ENCODE data around the gene RNF115.
A peak's percentile ranks its signal among the peaks of the same experiment; 100 is the strongest.
"Not testable (repeated sequence)": the region's sequence is repeated elsewhere in the genome, so short reads cannot be mapped to it uniquely, and the experiment has no call there.

The RNF115 gene

DNA sequence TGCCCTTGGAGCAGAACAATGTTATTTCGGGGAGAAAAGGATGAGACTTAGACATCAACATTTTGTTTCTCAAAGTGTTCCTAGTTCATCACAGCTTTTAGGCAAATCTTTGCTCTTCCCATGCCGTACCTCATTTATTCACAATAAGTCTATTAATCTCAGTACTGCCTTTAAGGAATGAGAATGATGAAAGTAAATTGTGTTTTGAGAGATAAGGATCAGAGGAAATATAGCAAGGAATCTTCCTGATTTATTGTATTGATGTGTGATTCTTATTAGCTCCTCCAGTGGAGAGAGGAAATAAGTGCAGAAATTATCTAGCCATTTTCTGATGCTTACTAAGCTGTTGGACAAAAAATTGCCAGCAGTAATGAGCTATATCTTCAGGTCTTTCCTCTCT lies 2.1 kb upstream of the RNF115 start:
- Histone ChIP-seq H3F3A (ENCODE audit: low read depth) (no peaks in the 10 kb centered on the region), H3K9me3 (ENCODE audit: insufficient read depth, low read depth, low read length) (no peaks in the 10 kb centered on the region), H3K4me1 (ENCODE audit: insufficient read depth, low read length, poor library complexity, severe bottlenecking) (peaks cover 34% of the 10 kb centered on the region), H3K36me3 (ENCODE audit: insufficient read depth, low read length) (peaks cover 42% of the 10 kb centered on the region), H4K20me1 (ENCODE audit: insufficient read depth, low read length, poor library complexity, severe bottlenecking) (peaks cover 24% of the 10 kb centered on the region), H3K79me2 (ENCODE audit: insufficient read depth, low read length) (peaks cover 37% of the 10 kb centered on the region), H3K4me3 (ENCODE audit: low read length, poor library complexity, severe bottlenecking) (peak overlapping the region; percentile 89), H3K4me2 (ENCODE audit: low read depth, low read length, poor library complexity, severe bottlenecking) (peak overlapping the region; percentile 82), H3K9ac (ENCODE audit: low read depth, low read length, poor library complexity, severe bottlenecking) (peak overlapping the region; percentile 84), H3K27me3 (ENCODE audit: insufficient read depth, low read length, poor library complexity, severe bottlenecking) (no peaks in the 10 kb centered on the region), H3K9me2 (replicated peaks; ENCODE audit: low read depth, low read length) (no peaks in the 10 kb centered on the region), H2AFZ (ENCODE audit: low read length) (no peak overlapping the region)
- no peak for TF ChIP-seq EZH2phosphoT487 (IDR thresholded peaks at IDR 0.05; ENCODE audit: borderline replicate concordance)
- TF ChIP-seq, protein P1, sequence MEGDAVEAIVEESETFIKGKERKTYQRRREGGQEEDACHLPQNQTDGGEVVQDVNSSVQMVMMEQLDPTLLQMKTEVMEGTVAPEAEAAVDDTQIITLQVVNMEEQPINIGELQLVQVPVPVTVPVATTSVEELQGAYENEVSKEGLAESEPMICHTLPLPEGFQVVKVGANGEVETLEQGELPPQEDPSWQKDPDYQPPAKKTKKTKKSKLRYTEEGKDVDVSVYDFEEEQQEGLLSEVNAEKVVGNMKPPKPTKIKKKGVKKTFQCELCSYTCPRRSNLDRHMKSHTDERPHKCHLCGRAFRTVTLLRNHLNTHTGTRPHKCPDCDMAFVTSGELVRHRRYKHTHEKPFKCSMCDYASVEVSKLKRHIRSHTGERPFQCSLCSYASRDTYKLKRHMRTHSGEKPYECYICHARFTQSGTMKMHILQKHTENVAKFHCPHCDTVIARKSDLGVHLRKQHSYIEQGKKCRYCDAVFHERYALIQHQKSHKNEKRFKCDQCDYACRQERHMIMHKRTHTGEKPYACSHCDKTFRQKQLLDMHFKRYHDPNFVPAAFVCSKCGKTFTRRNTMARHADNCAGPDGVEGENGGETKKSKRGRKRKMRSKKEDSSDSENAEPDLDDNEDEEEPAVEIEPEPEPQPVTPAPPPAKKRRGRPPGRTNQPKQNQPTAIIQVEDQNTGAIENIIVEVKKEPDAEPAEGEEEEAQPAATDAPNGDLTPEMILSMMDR (conservative IDR thresholded peaks at IDR 0.05; ENCODE audit: low read length) = peak; percentile 60

GRCh38 chr1:145824499-145824842 lies 576 bp upstream of the RNF115 start:
- Histone ChIP-seq H3K9me2 (replicated peaks; ENCODE audit: low read depth, low read length) (no peaks in the 10 kb centered on the region), H3K36me3 (ENCODE audit: insufficient read depth, low read length) (peaks cover 27% of the 10 kb centered on the region), H3K4me1 (ENCODE audit: insufficient read depth, low read length, poor library complexity, severe bottlenecking) (peaks cover 34% of the 10 kb centered on the region), H3K9ac (ENCODE audit: low read depth, low read length, poor library complexity, severe bottlenecking) (peak overlapping the region; percentile 84), H3K4me3 (ENCODE audit: low read length, poor library complexity, severe bottlenecking) (peak overlapping the region; percentile 89), H3K27me3 (ENCODE audit: insufficient read depth, low read length, poor library complexity, severe bottlenecking) (no peaks in the 10 kb centered on the region), H4K20me1 (ENCODE audit: insufficient read depth, low read length, poor library complexity, severe bottlenecking) (peaks cover 24% of the 10 kb centered on the region), H3K4me2 (ENCODE audit: low read depth, low read length, poor library complexity, severe bottlenecking) (peak overlapping the region; percentile 82), H3K79me2 (ENCODE audit: insufficient read depth, low read length) (peaks cover 38% of the 10 kb centered on the region), H3K9me3 (ENCODE audit: insufficient read depth, low read depth, low read length) (no peaks in the 10 kb centered on the region), H3F3A (ENCODE audit: low read depth) (no peaks in the 10 kb centered on the region), H2AFZ (ENCODE audit: low read length) (peak overlapping the region; percentile 94)
- TF ChIP-seq, protein P1 (conservative IDR thresholded peaks at IDR 0.05; ENCODE audit: low read length) = no peak
- no peak for TF ChIP-seq EZH2phosphoT487 (IDR thresholded peaks at IDR 0.05; ENCODE audit: borderline replicate concordance)

GRCh38 chr1:145822779-145823331 lies 1.0 kb downstream of the RNF115 start:
- H3K9ac ChIP-seq (ENCODE audit: low read depth, low read length, poor library complexity, severe bottlenecking); H3K9me3 ChIP-seq (ENCODE audit: insufficient read depth, low read depth, low read length); H3F3A ChIP-seq (ENCODE audit: low read depth); H3K27me3 ChIP-seq (ENCODE audit: insufficient read depth, low read length, poor library complexity, severe bottlenecking); H2AFZ ChIP-seq (ENCODE audit: low read length); H3K9me2 ChIP-seq (replicated peaks; ENCODE audit: low read depth, low read length): not testable (repeated sequence)
- H3K4me3 ChIP-seq (ENCODE audit: low read length, poor library complexity, severe bottlenecking) = peak overlapping the region; percentile 49
- H3K4me2 ChIP-seq (ENCODE audit: low read depth, low read length, poor library complexity, severe bottlenecking) = peak overlapping the region; percentile 42
- peaks cover 43% of the 10 kb centered on the region for H3K79me2 ChIP-seq (ENCODE audit: insufficient read depth, low read length)
- peaks cover 11% of the 10 kb centered on the region; the same call in 1 of the 2 replicates for H3K36me3 ChIP-seq (ENCODE audit: insufficient read depth, low read length)
- peaks cover 21% of the 10 kb centered on the region for H4K20me1 ChIP-seq (ENCODE audit: insufficient read depth, low read length, poor library complexity, severe bottlenecking)
- H3K4me1 ChIP-seq (ENCODE audit: insufficient read depth, low read length, poor library complexity, severe bottlenecking) = peaks cover 27% of the 10 kb centered on the region

DNA sequence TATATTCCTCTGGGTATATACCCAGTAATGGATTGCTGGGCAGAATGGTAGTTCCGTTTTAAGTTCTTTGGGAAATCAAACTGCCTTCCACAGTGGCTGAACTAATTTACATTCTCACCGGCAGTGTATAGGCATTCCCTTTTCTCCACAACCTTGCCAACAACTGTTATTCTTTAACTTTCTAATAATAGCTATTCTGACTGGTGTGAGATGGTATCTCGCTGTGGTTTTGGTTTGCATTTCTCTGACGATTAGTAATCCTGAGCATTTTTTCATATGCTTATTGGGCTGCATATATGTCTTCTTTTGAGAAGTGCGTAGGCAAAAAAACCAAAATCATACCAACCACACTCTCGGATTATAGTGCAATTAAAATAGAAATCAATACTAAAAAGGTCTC lies 5.8 kb downstream of the RNF115 start:
- not testable (repeated sequence) for H3F3A ChIP-seq (ENCODE audit: low read depth); H4K20me1 ChIP-seq (ENCODE audit: insufficient read depth, low read length, poor library complexity, severe bottlenecking); H3K36me3 ChIP-seq (ENCODE audit: insufficient read depth, low read length); H2AFZ ChIP-seq (ENCODE audit: low read length); H3K9me2 ChIP-seq (replicated peaks; ENCODE audit: low read depth, low read length); H3K27me3 ChIP-seq (ENCODE audit: insufficient read depth, low read length, poor library complexity, severe bottlenecking); H3K9ac ChIP-seq (ENCODE audit: low read depth, low read length, poor library complexity, severe bottlenecking); H3K9me3 ChIP-seq (ENCODE audit: insufficient read depth, low read depth, low read length); H3K4me1 ChIP-seq (ENCODE audit: insufficient read depth, low read length, poor library complexity, severe bottlenecking)
- Histone ChIP-seq H3K4me2 (ENCODE audit: low read depth, low read length, poor library complexity, severe bottlenecking) (peak overlapping the region; percentile 62), H3K79me2 (ENCODE audit: insufficient read depth, low read length) (peaks cover 10% of the 10 kb centered on the region; the same call in 1 of the 2 replicates), H3K4me3 (ENCODE audit: low read length, poor library complexity, severe bottlenecking) (peak overlapping the region; percentile 52)

GRCh38 chr1:145812977-145813810 lies 10.7 kb downstream of the RNF115 start:
- not testable (repeated sequence) for H2AFZ ChIP-seq (ENCODE audit: low read length); H3K4me2 ChIP-seq (ENCODE audit: low read depth, low read length, poor library complexity, severe bottlenecking); H3K36me3 ChIP-seq (ENCODE audit: insufficient read depth, low read length); H3K9me3 ChIP-seq (ENCODE audit: insufficient read depth, low read depth, low read length); H4K20me1 ChIP-seq (ENCODE audit: insufficient read depth, low read length, poor library complexity, severe bottlenecking); H3K4me3 ChIP-seq (ENCODE audit: low read length, poor library complexity, severe bottlenecking); H3K4me1 ChIP-seq (ENCODE audit: insufficient read depth, low read length, poor library complexity, severe bottlenecking); H3K9ac ChIP-seq (ENCODE audit: low read depth, low read length, poor library complexity, severe bottlenecking); H3K9me2 ChIP-seq (replicated peaks; ENCODE audit: low read depth, low read length); H3K27me3 ChIP-seq (ENCODE audit: insufficient read depth, low read length, poor library complexity, severe bottlenecking); H3F3A ChIP-seq (ENCODE audit: low read depth)
- peaks cover 10% of the 10 kb centered on the region for H3K79me2 ChIP-seq (ENCODE audit: insufficient read depth, low read length)

All from Loucy (cell line).